Upper lobe of right lung (tissue), 1 donor: ENCODE results near the gene ASIC2. TPM values are rescaled to one million over a fixed set of nuclear protein-coding genes. Genes with fewer than 3 reads are reported as not detected.
A peak's percentile ranks its signal among the peaks of the same experiment; 100 is the strongest.

ENCODE experiments used
- ATAC-seq: fragments of 200-7000 bp; cut with Tn5 transposase; one replicate; pipeline ENCODE4 v1.9.1; 2020; ENCODE audit warnings: mild to moderate bottlenecking, moderate library complexity
- DNase-seq: peaks from one replicate; pipeline ENCODE4 v3.0.0-alpha.2; 2020
- H3K27ac ChIP-seq: fragments of 200-600 bp; one replicate; pipeline ENCODE4 v1.8.0; 2022
- H3K27me3 ChIP-seq: fragments of 200-600 bp; one replicate; pipeline ENCODE4 v1.8.0; 2022; ENCODE audit warnings: mild to moderate bottlenecking
- H3K36me3 ChIP-seq: fragments of 200-600 bp; one replicate; pipeline ENCODE4 v1.8.0; 2022
- H3K4me1 ChIP-seq: fragments of 200-600 bp; one replicate; pipeline ENCODE4 v1.8.0; 2022
- H3K4me3 ChIP-seq: fragments of 200-600 bp; one replicate; pipeline ENCODE4 v1.8.0; 2022; ENCODE audit warnings: mild to moderate bottlenecking
- H3K9me3 ChIP-seq: fragments of 200-600 bp; one replicate; pipeline ENCODE4 v1.8.0; 2022
- intact Hi-C: fragments of 100-400 bp; cut with DNase I; formaldehyde crosslinking; loops from one replicate; pipeline ENCODE4 v1.11.0; 2022
- total RNA-seq: library from RNA; stranded (reverse); fragmentation: NEBNext Ultra II Directional; extraction: Animal tissue kit (Norgen Biotek cat#: 25700); gene quantifications from one replicate; pipeline ENCODE4 v1.2.1, GENCODE V29; 2021
- TF ChIP-seq, protein P1 (sequence below): fragments of 200-600 bp; IDR thresholded peaks from one replicate; pipeline ENCODE4 v1.8.0; 2022; ENCODE audit warnings: antibody characterized with exemption
- donor health status: DM: no; HTN: yes; CAD: no; lungs with severe emphysema.

Gene ASIC2
- total RNA-seq, 1 donor from 2014 or later: not detected

DNA sequence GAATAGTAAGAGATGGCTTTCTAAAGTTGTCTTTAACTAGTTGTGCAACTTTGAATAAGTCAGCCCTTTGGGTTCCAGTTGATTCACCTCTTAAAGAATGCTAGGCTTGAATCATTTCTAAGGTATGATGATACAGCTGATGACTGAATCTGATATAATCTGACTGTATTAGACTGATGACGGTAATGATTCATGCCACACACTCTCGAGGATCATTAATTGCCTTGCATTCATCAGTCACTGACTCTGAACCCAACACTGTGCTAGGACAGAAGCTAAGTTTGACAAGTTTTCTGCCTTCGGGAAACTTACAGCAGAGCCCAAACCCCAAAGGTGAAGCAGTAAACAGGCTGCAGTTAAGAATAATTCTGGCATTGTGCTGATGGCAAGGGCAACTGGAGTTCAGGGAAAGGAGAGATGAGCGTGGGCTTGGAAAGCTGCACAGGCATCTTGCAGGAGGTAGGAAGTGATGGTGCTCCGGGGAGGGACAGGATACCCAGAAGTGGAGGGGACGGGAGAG lies 25.8 kb downstream of the ASIC2 start:
- H3K4me1 ChIP-seq: no peaks in the 10 kb centered on the region
- no peaks in the 10 kb centered on the region for H3K36me3 ChIP-seq
- no peaks in the 10 kb centered on the region for H3K27me3 ChIP-seq
- no peaks in the 10 kb centered on the region for H3K9me3 ChIP-seq
- TF ChIP-seq, protein P1, sequence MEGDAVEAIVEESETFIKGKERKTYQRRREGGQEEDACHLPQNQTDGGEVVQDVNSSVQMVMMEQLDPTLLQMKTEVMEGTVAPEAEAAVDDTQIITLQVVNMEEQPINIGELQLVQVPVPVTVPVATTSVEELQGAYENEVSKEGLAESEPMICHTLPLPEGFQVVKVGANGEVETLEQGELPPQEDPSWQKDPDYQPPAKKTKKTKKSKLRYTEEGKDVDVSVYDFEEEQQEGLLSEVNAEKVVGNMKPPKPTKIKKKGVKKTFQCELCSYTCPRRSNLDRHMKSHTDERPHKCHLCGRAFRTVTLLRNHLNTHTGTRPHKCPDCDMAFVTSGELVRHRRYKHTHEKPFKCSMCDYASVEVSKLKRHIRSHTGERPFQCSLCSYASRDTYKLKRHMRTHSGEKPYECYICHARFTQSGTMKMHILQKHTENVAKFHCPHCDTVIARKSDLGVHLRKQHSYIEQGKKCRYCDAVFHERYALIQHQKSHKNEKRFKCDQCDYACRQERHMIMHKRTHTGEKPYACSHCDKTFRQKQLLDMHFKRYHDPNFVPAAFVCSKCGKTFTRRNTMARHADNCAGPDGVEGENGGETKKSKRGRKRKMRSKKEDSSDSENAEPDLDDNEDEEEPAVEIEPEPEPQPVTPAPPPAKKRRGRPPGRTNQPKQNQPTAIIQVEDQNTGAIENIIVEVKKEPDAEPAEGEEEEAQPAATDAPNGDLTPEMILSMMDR: no peak
- H3K4me3 ChIP-seq: no peak overlapping the region
- H3K27ac ChIP-seq: no peak overlapping the region
- ATAC-seq (no peak), DNase-seq (no peak)
- intact Hi-C loops: no loop called here

DNA sequence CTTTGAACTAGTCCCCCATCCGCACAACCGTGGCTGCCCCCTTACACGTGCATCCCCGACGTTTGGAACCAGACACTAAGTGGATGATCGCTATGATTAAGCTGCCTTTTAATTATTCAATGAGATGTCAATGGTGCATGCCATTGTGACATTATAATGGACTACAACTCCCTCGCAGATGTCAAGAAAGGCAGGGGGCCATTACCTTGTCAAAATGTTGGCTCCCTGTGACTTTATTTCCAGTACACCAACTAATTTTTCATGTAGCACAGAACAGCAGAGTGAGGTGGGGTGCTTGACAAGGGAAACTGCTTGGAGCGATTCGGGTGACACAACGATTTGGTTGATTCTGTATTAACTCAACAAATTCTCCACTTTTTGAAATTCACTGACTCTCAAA lies 26.5 kb downstream of the ASIC2 start:
- no peak for DNase-seq
- no peak overlapping the region for H3K4me3 ChIP-seq
- intact Hi-C loops: no loop called here

DNA sequence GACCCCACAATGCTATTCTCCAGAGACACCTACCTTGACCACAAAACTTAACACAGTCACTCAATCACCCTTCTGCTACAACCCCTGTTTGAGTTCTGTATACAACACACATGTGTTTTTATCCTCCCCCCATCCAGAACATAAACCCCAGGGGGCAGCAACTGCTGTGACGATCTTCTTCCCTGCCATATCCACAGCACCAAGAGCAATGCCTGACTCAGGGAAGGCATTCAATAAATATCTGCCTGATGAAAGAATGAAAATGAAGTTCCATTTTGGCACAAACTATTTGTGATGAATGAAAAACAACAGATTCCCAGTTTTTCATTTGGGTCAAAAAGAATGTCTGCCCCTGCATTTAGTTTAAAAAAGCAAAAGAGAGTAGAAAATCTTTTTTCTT lies 27.0 kb downstream of the ASIC2 start:
- intact Hi-C loops: no loop called here
- DNase-seq: no peak
- no peaks in the 10 kb centered on the region for H3K27me3 ChIP-seq
- H3K4me3 ChIP-seq: no peak overlapping the region
- no peaks in the 10 kb centered on the region for H3K9me3 ChIP-seq
- ATAC-seq: no peak
- H3K27ac ChIP-seq: no peak overlapping the region
- TF ChIP-seq, protein P1: no peak
- no peaks in the 10 kb centered on the region for H3K4me1 ChIP-seq
- no peaks in the 10 kb centered on the region for H3K36me3 ChIP-seq

More for the DNA sequence above, 26.5 kb downstream of the ASIC2 start:
- TF ChIP-seq, protein P1: no peak
- Histone ChIP-seq H3K9me3 (no peaks in the 10 kb centered on the region), H3K27ac (no peak overlapping the region), H3K4me1 (no peaks in the 10 kb centered on the region), H3K27me3 (no peaks in the 10 kb centered on the region), H3K36me3 (no peaks in the 10 kb centered on the region)
- no peak for ATAC-seq

DNA sequence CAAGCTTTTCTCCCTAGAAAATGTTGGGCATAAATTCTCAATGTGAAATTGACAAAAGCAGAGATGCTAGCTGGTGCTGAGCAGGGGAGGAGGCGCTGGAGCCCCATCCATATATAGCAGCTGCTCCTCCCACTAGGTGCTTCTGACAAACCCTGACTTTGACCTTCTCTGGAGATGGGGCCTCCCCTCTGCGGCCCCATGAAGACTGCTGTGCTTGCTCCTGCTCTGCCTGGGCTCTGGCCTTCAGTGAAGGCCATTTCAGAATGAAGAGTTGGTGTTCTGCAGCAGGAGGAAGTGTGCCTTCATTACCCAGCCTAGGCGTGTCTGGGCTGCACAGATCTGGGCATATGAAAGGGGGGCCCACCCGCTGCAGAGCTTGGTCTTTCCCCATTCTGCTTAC lies 29.7 kb downstream of the ASIC2 start:
- TF ChIP-seq, protein P1: no peak
- intact Hi-C loops: no loop called here
- no peak overlapping the region for H3K27ac ChIP-seq
- H3K4me1 ChIP-seq: no peaks in the 10 kb centered on the region
- DNase-seq (no peak), ATAC-seq (no peak)
- H3K27me3 ChIP-seq: no peaks in the 10 kb centered on the region
- no peaks in the 10 kb centered on the region for H3K9me3 ChIP-seq
- no peak overlapping the region for H3K4me3 ChIP-seq
- H3K36me3 ChIP-seq: no peaks in the 10 kb centered on the region

DNA sequence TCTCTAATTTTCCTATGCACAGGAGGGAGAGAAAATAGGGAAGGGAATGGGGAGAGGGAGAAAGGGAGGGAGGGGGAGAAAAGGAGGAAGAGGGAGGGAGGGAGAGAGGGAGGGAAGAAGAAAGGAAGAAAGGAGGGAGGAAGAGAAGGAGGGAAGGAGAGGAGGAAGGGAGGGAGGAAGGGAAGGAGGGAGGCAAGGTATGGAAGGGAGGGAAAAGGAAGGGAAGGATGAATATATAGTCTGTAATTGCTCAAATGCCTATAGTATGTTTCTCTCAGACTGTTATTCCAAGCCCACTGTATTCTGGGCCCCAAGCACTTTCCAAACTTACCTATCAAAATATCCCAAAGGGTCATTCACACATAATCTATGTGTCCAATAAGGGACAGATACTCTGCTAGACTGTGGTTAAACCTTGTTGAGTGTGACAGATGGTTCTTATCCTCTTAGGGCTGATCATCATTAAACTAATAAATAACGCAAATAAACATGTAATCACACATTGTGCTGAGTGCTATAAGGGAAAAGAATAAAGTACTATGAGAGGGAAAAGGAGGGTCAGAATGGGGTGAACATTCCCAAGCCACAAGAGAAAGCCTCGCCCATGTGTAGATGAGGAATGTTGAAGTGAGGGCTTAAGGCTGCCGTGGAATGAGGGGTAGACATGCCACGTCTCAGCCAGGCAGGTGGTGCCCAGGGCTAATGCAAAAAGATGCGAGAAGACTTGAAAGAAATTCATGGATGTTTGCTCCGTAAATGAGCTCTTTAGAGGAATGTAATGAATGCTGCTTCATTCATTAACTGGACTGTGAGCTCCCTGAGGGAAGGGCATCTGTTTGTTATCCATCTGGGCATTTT lies 30.6 kb downstream of the ASIC2 start:
- H3K4me3 ChIP-seq: no peak overlapping the region
- H3K4me1 ChIP-seq: no peaks in the 10 kb centered on the region
- H3K27me3 ChIP-seq: no peaks in the 10 kb centered on the region
- H3K9me3 ChIP-seq: no peaks in the 10 kb centered on the region
- H3K36me3 ChIP-seq: no peaks in the 10 kb centered on the region
- no peak for DNase-seq
- ATAC-seq: peak; percentile 36
- no peak overlapping the region for H3K27ac ChIP-seq
- intact Hi-C loops: no loop called here
- TF ChIP-seq, protein P1: no peak
